ENCODE results near the gene SYTL3.

Gene SYTL3

DNA sequence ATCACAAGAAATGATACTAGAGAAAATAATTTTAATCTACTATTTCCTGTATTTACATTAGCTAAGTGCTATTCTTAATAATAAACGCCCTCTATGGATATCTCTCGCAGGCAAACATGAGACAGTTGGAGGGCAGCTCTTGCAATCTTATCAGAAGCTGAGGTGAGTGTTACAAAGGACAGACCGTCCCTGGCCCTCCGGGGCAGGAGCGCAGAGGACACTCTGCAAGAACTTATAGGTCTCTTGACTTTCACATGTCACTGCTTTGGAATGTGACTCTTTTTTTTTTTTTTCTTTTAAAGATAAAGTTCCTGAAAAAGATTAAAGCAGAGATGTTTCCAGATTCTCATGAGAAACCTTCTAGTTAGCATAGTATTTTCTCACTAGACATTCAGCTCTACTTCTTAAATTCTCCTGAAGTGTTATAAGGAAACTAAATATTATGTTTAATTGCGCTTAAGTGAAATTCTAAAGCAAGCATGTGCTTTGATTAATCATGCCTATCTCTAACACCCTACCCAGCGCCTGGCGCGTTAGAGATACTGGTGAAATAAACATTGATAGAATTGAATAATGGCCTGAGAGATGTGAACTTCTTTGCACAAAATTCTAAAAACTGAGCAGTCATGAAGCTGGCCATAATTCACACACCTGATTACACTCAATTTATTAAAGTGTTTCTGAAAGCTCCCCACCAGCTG lies 57.4 kb downstream of the SYTL3 start:
- Histone ChIP-seq H3K4me1 (ENCODE audit: control insufficient read depth in 2 of 2, insufficient read depth in 1 of 2, low read depth in 1 of 2, low read length in 2 of 2) (peaks cover 0 to 9% of the 10 kb centered on the region in 2 donors), H2BK120ac (ENCODE audit: low read depth, low read length) (no peak overlapping the region), H3K79me1 (ENCODE audit: low read depth, low read length) (no peaks in the 10 kb centered on the region), H3K36me3 (replicated peaks in 1 of 2; ENCODE audit: control insufficient read depth in 2 of 2, insufficient read depth in 2 of 2, low read length in 2 of 2) (no peaks in the 10 kb centered on the region), H2BK5ac (ENCODE audit: low read length) (no peak overlapping the region), H3K9me3 (replicated peaks in 1 of 2; ENCODE audit: control insufficient read depth in 2 of 2, insufficient read depth in 1 of 2, low read depth in 1 of 2, low read length in 2 of 2) (no peaks in the 10 kb centered on the region), H3K23ac (ENCODE audit: low read depth, low read length, poor library complexity) (no peak overlapping the region), H2BK15ac (ENCODE audit: low read length) (no peak overlapping the region), H3K9ac (ENCODE audit: low read depth, low read length, poor library complexity) (no peak overlapping the region), H2BK12ac (ENCODE audit: low read length) (no peak overlapping the region), H3K18ac (ENCODE audit: low read length) (no peak overlapping the region), H3K4me3 (ENCODE audit: low read length in 2 of 2) (no peak overlapping the region), H3K27me3 (ENCODE audit: control insufficient read depth in 3 of 3, insufficient read depth in 3 of 3, low read depth in 1 of 3, low read length in 3 of 3) (peaks cover 0 to 5% (median 0%) of the 10 kb centered on the region in 3 experiments), H2AFZ (ENCODE audit: low read length) (no peak overlapping the region), H3K14ac (ENCODE audit: low read length) (no peak overlapping the region), H3K4ac (ENCODE audit: low read length) (no peak overlapping the region), H4K8ac (ENCODE audit: low read depth, low read length) (no peak overlapping the region), H3K4me2 (ENCODE audit: insufficient read depth, low read length, poor library complexity, severe bottlenecking) (no peak overlapping the region), H3K27ac (replicated peaks; ENCODE audit: low read length) (no peak overlapping the region), H4K91ac (ENCODE audit: low read depth, low read length, poor library complexity) (no peak overlapping the region), H2AK5ac (ENCODE audit: low read depth, low read length) (no peak overlapping the region)
- DNase-seq (ENCODE audit: low spot score): no peak
- WGBS, 2 donors (ENCODE audit: extremely low coverage in 2 of 2, insufficient read length in 2 of 2, insufficient replicate concordance in 1 of 2): no CpG with 5 or more reads among the region's 9 CpGs

DNA sequence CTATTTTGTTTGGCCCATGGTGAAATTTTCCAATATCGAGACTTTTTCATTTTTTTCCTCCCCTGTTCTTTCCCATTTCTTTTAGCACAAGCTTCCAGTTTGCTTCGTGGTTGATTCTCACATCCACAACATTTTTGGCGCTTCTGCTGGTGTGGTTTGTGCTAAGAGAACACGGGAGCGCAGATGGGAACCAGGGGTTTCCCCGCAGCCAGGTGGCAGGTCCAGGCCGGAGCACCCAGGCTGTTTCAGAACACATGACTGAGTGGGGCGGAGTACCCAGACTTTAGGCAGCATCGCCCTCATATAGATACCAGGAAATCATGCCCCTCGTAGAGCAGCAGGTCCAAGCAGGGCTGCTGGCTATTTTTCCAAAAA lies 58.0 kb downstream of the SYTL3 start:
- no peaks in the 10 kb centered on the region for H3K79me1 ChIP-seq (ENCODE audit: low read depth, low read length)
- H3K4ac ChIP-seq (ENCODE audit: low read length): no peak overlapping the region
- no peaks in the 10 kb centered on the region for H3K9me3 ChIP-seq (replicated peaks in 1 of 2; ENCODE audit: control insufficient read depth in 2 of 2, insufficient read depth in 1 of 2, low read depth in 1 of 2, low read length in 2 of 2)
- peaks cover 0 to 9% of the 10 kb centered on the region in 2 donors for H3K4me1 ChIP-seq (ENCODE audit: control insufficient read depth in 2 of 2, insufficient read depth in 1 of 2, low read depth in 1 of 2, low read length in 2 of 2)
- H2AK5ac ChIP-seq (ENCODE audit: low read depth, low read length): no peak overlapping the region
- H2BK5ac ChIP-seq (ENCODE audit: low read length): no peak overlapping the region
- peaks cover 0 to 5% (median 0%) of the 10 kb centered on the region in 3 experiments for H3K27me3 ChIP-seq (ENCODE audit: control insufficient read depth in 3 of 3, insufficient read depth in 3 of 3, low read depth in 1 of 3, low read length in 3 of 3)
- no peak overlapping the region for H3K23ac ChIP-seq (ENCODE audit: low read depth, low read length, poor library complexity)
- H4K91ac ChIP-seq (ENCODE audit: low read depth, low read length, poor library complexity): no peak overlapping the region
- DNase-seq (ENCODE audit: low spot score): no peak
- no peak overlapping the region for H3K9ac ChIP-seq (ENCODE audit: low read depth, low read length, poor library complexity)
- no peak overlapping the region for H3K18ac ChIP-seq (ENCODE audit: low read length)
- no peak overlapping the region for H3K4me3 ChIP-seq (ENCODE audit: low read length in 2 of 2)
- no peak overlapping the region for H2BK120ac ChIP-seq (ENCODE audit: low read depth, low read length)
- no peak overlapping the region for H2BK12ac ChIP-seq (ENCODE audit: low read length)
- no peaks in the 10 kb centered on the region for H3K36me3 ChIP-seq (replicated peaks in 1 of 2; ENCODE audit: control insufficient read depth in 2 of 2, insufficient read depth in 2 of 2, low read length in 2 of 2)
- no CpG with 5 or more reads among the region's 10 CpGs for WGBS, 2 donors (ENCODE audit: extremely low coverage in 2 of 2, insufficient read length in 2 of 2, insufficient replicate concordance in 1 of 2)
- H2AFZ ChIP-seq (ENCODE audit: low read length): no peak overlapping the region
- no peak overlapping the region for H2BK15ac ChIP-seq (ENCODE audit: low read length)
- no peak overlapping the region for H3K14ac ChIP-seq (ENCODE audit: low read length)
- no peak overlapping the region for H4K8ac ChIP-seq (ENCODE audit: low read depth, low read length)
- no peak overlapping the region for H3K4me2 ChIP-seq (ENCODE audit: insufficient read depth, low read length, poor library complexity, severe bottlenecking)
- no peak overlapping the region for H3K27ac ChIP-seq (replicated peaks; ENCODE audit: low read length)

DNA sequence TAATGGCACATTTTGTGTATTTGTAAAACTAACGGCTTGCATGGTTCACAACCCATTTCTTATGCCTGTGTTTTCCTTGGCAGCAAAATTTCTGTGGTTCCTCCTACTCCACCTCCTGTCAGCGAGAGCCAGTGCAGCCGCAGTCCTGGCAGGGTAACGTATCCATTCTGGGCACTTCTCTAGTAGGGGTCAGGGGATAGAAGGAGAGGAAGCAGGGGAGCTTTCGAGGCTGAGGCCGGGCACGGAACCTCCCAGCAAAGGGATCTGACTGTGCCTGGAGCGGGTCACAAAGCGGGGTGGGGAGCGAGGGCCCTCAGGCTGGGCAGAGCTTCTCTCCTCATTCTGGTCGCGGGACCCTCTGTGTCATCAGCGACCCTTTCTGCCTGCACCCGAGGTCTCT lies 58.4 kb downstream of the SYTL3 start:
- H3K79me1 ChIP-seq (ENCODE audit: low read depth, low read length): no peaks in the 10 kb centered on the region
- H2BK120ac ChIP-seq (ENCODE audit: low read depth, low read length): no peak overlapping the region
- no peak overlapping the region for H3K4me3 ChIP-seq (ENCODE audit: low read length in 2 of 2)
- H4K8ac ChIP-seq (ENCODE audit: low read depth, low read length): no peak overlapping the region
- H4K91ac ChIP-seq (ENCODE audit: low read depth, low read length, poor library complexity): no peak overlapping the region
- H3K4ac ChIP-seq (ENCODE audit: low read length): no peak overlapping the region
- WGBS, 2 donors (ENCODE audit: extremely low coverage in 2 of 2, insufficient read length in 2 of 2, insufficient replicate concordance in 1 of 2): no CpG with 5 or more reads among the region's 14 CpGs
- H2AFZ ChIP-seq (ENCODE audit: low read length): no peak overlapping the region
- peaks cover 0 to 9% of the 10 kb centered on the region in 2 donors for H3K4me1 ChIP-seq (ENCODE audit: control insufficient read depth in 2 of 2, insufficient read depth in 1 of 2, low read depth in 1 of 2, low read length in 2 of 2)
- no peak overlapping the region for H2AK5ac ChIP-seq (ENCODE audit: low read depth, low read length)
- H3K23ac ChIP-seq (ENCODE audit: low read depth, low read length, poor library complexity): peak overlapping the region; percentile 8
- no peak overlapping the region for H3K4me2 ChIP-seq (ENCODE audit: insufficient read depth, low read length, poor library complexity, severe bottlenecking)
- no peaks in the 10 kb centered on the region for H3K36me3 ChIP-seq (replicated peaks in 1 of 2; ENCODE audit: control insufficient read depth in 2 of 2, insufficient read depth in 2 of 2, low read length in 2 of 2)
- no peak overlapping the region for H2BK5ac ChIP-seq (ENCODE audit: low read length)
- H3K18ac ChIP-seq (ENCODE audit: low read length): peak overlapping the region; percentile 14
- H3K27ac ChIP-seq (replicated peaks; ENCODE audit: low read length): no peak overlapping the region
- no peak for DNase-seq (ENCODE audit: low spot score)
- no peaks in the 10 kb centered on the region for H3K9me3 ChIP-seq (replicated peaks in 1 of 2; ENCODE audit: control insufficient read depth in 2 of 2, insufficient read depth in 1 of 2, low read depth in 1 of 2, low read length in 2 of 2)
- no peak overlapping the region for H3K14ac ChIP-seq (ENCODE audit: low read length)
- no peak overlapping the region for H2BK15ac ChIP-seq (ENCODE audit: low read length)
- H2BK12ac ChIP-seq (ENCODE audit: low read length): no peak overlapping the region
- H3K9ac ChIP-seq (ENCODE audit: low read depth, low read length, poor library complexity): no peak overlapping the region
- H3K27me3 ChIP-seq (ENCODE audit: control insufficient read depth in 3 of 3, insufficient read depth in 3 of 3, low read depth in 1 of 3, low read length in 3 of 3): peaks cover 0 to 5% (median 0%) of the 10 kb centered on the region in 3 experiments

DNA sequence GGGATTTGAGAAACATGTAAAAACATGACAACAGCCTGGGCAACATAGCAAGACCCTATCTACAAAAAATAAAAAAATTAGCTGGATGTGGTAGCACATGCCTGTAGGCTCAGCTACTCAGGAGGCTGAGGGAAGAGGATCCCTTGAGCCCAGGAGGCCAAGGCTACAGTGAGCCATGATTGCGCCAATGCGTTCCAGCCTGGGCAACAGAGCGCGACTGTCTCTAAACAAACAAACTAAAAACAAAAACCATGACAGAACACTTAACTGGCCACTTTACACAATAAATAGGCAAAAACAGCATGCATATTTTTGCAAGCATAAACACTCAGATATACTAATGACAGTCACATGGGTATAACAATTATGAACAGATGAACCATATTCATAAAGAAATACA lies 60.0 kb downstream of the SYTL3 start:
- no peaks in the 10 kb centered on the region for H3K36me3 ChIP-seq (replicated peaks in 1 of 2; ENCODE audit: control insufficient read depth in 2 of 2, insufficient read depth in 2 of 2, low read length in 2 of 2)
- H4K8ac ChIP-seq (ENCODE audit: low read depth, low read length): no peak overlapping the region
- no peak overlapping the region for H2BK120ac ChIP-seq (ENCODE audit: low read depth, low read length)
- H3K27me3 ChIP-seq (ENCODE audit: control insufficient read depth in 3 of 3, insufficient read depth in 3 of 3, low read depth in 1 of 3, low read length in 3 of 3): peaks cover 0 to 5% (median 0%) of the 10 kb centered on the region in 3 experiments
- H4K91ac ChIP-seq (ENCODE audit: low read depth, low read length, poor library complexity): no peak overlapping the region
- no peaks in the 10 kb centered on the region for H3K79me1 ChIP-seq (ENCODE audit: low read depth, low read length)
- no peak overlapping the region for H3K9ac ChIP-seq (ENCODE audit: low read depth, low read length, poor library complexity)
- no peaks in the 10 kb centered on the region for H3K9me3 ChIP-seq (replicated peaks in 1 of 2; ENCODE audit: control insufficient read depth in 2 of 2, insufficient read depth in 1 of 2, low read depth in 1 of 2, low read length in 2 of 2)
- no peak overlapping the region for H2AFZ ChIP-seq (ENCODE audit: low read length)
- no peak overlapping the region for H3K4me2 ChIP-seq (ENCODE audit: insufficient read depth, low read length, poor library complexity, severe bottlenecking)
- H2BK5ac ChIP-seq (ENCODE audit: low read length): no peak overlapping the region
- H3K4me1 ChIP-seq (ENCODE audit: control insufficient read depth in 2 of 2, insufficient read depth in 1 of 2, low read depth in 1 of 2, low read length in 2 of 2): peaks cover 0 to 11% of the 10 kb centered on the region in 2 donors
- WGBS, 2 donors (ENCODE audit: extremely low coverage in 2 of 2, insufficient read length in 2 of 2, insufficient replicate concordance in 1 of 2): no CpG with 5 or more reads among the region's 4 CpGs
- H3K14ac ChIP-seq (ENCODE audit: low read length): no peak overlapping the region
- H2BK15ac ChIP-seq (ENCODE audit: low read length): no peak overlapping the region
- H3K4me3 ChIP-seq (ENCODE audit: low read length in 2 of 2): no peak overlapping the region
- H3K4ac ChIP-seq (ENCODE audit: low read length): no peak overlapping the region
- DNase-seq (ENCODE audit: low spot score): no peak
- H3K27ac ChIP-seq (replicated peaks; ENCODE audit: low read length): no peak overlapping the region
- no peak overlapping the region for H3K18ac ChIP-seq (ENCODE audit: low read length)
- H2AK5ac ChIP-seq (ENCODE audit: low read depth, low read length): no peak overlapping the region
- no peak overlapping the region for H3K23ac ChIP-seq (ENCODE audit: low read depth, low read length, poor library complexity)
- H2BK12ac ChIP-seq (ENCODE audit: low read length): no peak overlapping the region

Measured in neuronal stem cell (in vitro differentiated cells).